Activated CD8-positive, alpha-beta memory T cell treated with anti-CD3 and anti-CD28 coated beads, Interleukin-2, amount 50 U/mL, for 48 hours (primary cell): ENCODE measurements around the gene PCTP.

ENCODE experiments used
- DNase-seq: peaks from one replicate; pipeline ENCODE4 v3.0.0-alpha.2; 2020

Gene PCTP

DNA sequence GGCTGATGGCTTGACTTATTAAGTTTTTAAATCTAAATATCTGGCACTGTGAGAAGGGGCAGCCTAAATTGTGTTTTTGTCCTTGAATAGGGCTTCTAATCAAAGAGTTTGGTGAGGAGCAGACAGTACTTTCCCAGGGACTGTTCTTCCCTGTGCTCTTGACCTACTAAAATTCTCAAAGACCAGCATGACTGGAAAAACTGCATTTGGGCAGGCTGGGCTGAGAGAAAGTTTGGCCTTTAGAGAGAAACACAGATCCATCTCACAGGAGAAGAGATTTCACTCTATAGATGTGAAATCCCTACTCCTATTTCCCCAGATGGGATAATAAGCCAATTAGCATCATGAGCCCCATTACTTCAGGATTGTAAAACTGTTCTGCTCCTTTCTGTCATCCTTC, 7.3 kb downstream of the PCTP start:
- DNase-seq = no peak

- DNase-seq = no peak
Measured at GRCh38 chr17:55760643-55761355, 9.9 kb downstream of the PCTP start.

DNA sequence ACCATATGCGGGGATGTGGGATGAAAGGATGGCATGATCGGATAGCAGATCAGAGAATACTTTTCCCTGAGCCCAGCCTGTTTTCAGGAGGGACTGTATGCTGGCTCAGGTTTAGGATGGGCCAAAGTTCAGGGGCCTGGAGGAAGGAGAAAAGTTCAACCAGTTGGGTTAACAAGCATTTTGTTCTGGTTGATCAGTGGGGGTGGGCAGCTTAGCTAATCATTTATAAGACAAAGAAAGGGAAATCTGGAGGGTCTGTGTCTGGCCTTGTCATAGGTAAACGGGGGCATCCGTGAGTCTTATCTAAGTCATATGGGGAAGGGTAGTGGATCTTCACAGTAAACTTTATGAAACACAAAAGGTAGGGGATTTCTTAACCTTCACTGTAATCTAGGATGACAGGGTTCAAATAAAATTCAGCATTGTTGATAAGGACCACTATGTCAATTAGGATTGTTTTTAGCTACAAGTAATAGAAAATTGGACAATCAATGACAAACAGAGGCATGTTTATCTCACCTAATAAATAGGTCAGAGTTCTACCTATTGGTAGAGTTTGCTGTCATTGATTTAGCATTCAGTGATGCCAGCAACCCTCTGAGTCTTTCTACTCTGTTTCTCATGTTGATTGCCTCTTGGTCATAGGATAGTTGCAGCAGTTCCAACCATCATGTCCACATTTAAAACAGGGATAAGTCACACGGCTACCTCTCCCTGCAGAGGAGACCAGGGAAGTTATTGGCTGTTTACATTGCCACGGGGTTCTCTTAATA, 11.4 kb downstream of the PCTP start:
- DNase-seq = no peak

DNA sequence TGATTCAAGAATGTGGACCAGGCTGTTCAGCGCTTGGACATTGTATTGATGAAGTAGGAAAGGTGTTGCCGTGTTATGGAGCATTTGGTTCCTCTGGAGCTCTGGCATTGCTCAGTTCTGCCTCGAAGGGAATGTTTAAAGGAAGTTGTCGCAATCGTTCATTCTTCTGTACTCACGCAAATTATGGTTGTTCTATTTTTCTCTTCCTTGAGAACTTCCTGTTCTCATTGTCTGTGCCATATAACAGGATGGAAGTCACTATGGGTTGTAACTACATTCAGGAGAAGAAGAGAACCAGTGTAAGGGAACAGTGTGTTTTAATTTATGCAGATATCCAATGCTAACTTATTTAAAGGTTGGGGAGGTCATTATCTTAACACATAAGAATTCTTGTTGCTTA, 13.0 kb downstream of the PCTP start:
- no peak for DNase-seq

DNA sequence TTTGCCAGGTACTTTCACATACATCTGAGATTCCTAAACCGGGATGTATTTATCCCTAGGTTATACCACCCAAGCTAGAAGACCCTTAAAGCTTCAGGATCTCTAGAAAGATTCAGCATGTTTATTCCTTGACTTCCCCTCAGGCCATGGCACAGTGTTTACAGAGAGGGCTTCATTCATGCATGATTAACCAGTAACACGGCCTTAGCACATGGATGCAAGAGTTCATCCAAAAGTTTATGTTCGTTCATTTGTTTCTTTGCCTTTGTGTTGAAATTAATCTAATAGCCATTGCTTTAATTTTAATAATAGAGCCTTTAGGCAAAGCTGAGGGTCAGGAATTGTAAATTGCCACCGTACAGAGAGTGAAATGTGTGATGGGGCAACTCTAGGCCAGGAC, 13.8 kb downstream of the PCTP start:
- no peak for DNase-seq

- DNase-seq = no peak
Measured at GRCh38 chr17:55765472-55765871, 14.6 kb downstream of the PCTP start.

- no peak for DNase-seq
Measured at GRCh38 chr17:55768936-55769624, 18.2 kb downstream of the PCTP start.

DNA sequence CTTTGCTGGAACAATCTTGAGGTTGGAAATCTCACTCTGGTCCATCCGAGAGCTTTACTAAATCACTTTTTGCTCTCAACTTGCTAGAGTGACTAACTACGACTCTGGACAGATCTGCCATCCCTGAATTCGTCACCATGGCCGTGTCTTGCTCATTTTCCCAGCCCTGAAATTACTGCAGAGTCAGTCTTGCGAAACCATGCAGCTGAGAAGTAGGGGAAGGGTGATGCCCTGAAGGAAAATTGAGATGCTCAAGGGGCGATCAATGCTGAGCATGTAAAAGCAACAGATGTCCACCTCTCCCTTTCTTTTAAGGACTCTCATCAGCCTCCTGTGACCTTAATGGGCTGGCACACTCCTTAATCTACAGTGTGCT, 18.8 kb downstream of the PCTP start:
- no peak for DNase-seq

- DNase-seq = no peak
Measured at GRCh38 chr17:55770196-55770870, 19.5 kb downstream of the PCTP start.

GRCh38 chr17:55772086-55772485, 21.2 kb downstream of the PCTP start:
- no peak for DNase-seq

- no peak for DNase-seq
Measured at GRCh38 chr17:55773671-55774070, 22.8 kb downstream of the PCTP start.

DNA sequence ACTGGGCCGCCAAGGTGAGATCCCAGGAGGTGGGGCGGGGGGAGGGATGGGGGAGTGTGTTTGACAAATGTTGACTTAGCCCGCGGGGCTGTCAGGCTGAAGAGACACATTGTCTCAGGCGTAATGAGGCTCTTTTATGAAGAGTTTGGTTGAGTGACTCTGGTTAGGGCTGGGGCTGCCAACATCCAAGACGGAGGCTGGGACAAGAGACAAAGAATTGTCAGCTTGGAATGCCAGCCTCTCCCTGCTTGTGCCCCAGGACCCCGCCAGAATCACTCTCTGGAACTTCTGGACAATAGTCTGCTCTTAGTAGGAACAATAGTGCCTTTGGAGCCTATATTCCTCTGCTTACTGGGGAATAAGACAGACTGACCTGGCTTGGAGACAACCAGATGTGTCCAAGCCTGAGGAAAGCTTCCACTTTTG, 24.0 kb downstream of the PCTP start:
- DNase-seq = no peak

- no peak for DNase-seq
Measured at GRCh38 chr17:55776271-55776670, 25.4 kb downstream of the PCTP start.

DNA sequence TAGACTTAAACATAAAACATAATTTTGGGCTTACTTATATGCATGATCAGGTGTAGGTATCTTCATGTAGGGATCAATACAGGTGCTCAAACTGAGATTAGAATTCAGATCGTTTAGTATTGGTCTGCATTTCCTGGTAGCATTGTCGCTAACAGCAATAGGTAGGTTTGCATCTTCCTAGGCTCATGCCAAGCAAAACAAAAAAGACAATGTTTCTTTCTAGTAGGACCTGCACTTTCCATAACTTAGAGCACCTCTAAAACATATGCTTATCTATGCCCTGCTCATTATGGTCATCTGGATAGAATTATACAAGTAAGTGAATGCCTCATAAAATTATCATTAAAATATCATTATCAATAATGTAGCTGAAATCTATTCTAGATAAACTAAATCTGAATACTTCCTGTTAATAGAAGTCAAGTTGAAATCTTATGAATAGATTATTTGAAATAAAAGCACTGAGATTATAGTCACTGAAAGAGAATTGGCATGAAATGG, 26.7 kb downstream of the PCTP start:
- no peak for DNase-seq

DNA sequence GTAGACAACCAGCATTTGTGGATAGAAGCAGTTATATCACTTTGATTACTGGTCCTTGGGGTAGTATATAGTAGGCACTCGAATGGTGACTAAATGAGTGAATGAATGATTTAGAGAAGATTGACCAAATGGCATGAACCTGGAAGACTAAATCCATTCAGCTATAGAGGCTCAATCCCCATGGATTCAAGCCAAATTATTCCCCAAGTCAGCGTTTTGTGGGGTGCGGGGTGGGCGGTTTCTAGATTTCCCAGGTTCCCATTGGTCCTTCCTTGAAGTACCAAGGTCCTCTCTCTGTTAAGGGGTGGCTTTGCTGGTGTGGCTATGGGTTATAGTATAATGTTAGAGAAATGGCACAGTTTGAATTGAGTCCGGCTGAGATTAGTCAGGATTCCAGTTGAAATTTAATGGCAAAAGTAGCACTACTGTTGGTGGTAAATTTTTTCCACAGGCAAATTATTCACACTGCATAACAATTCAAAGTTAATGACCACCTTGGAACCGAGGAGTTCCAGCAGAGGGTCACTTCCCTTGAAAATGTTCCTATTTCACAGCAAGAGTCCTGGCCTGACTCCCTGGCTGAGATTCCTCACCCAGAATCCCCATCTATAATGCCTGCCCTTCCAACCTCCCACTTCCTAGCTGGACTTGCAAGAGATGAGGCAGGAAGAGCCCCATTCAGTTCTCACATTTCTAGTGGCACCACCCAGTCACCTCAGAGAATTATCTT, 27.7 kb downstream of the PCTP start:
- DNase-seq = no peak

DNA sequence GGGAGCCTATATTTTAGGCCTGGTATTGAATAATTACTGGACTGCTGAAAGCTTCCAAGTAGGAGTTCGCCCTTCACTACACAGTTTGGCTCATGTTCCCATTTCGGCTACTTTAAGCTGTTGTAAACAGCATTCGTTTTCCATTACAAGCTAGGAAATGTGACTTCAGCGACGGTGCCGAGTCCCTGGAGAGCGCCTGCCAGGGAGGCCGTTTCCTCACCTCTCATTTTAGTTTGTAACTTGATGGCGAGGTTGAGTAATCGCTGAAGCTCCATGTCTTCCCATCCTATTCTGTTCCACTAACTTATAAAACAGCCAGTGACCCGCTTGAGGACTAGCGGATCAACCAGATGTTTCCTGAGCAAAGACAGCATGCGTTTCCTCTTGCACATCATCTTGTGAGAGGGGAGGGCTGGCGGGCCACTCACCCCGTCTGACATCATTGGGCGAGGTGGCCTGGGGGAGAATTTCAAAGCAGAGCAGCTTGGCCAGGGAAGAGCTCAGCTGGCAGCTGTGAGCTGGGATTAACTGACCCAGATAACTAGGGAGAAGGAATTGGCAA, 32.9 kb downstream of the PCTP start:
- DNase-seq = no peak

GRCh38 chr17:55784666-55785065, 33.8 kb downstream of the PCTP start:
- no peak for DNase-seq

- no peak for DNase-seq
Measured at GRCh38 chr17:55785181-55785580, 34.3 kb downstream of the PCTP start.

GRCh38 chr17:55793272-55793671, 42.4 kb downstream of the PCTP start:
- no peak for DNase-seq

DNA sequence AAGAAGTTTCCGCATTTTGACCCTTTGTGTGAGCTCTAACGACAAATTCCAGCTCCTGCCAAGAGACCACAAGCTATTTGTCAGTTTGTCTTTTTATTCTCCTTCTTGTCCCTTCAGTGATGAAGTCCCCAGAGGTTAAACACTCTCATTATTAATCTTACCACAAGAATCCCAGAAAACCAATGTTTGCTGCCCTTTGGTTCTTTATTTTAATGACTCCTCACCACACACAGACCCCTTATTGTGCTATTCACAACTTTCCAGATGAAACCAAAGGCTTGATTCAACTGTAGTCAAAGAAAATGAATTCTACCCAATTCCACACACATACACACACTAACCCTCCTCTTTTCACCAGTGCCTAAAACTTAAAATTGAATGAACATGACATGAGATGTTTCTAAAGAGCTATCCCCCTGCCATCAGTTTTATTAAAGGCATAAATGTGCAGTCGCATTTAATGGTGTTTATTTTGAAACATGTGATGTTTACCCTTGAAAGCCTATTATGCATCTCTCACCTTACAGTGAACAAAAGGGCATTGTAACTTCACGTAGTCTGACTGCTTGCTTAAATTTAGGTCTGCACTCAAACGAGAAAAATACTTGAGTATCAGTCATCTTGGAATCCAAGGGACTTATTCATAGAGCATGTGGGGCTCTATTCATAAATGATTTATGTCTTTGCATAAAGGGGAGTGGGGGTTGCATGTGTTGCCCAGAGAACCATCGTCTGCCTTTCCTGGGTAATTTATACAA, 44.1 kb downstream of the PCTP start:
- DNase-seq = no peak

DNA sequence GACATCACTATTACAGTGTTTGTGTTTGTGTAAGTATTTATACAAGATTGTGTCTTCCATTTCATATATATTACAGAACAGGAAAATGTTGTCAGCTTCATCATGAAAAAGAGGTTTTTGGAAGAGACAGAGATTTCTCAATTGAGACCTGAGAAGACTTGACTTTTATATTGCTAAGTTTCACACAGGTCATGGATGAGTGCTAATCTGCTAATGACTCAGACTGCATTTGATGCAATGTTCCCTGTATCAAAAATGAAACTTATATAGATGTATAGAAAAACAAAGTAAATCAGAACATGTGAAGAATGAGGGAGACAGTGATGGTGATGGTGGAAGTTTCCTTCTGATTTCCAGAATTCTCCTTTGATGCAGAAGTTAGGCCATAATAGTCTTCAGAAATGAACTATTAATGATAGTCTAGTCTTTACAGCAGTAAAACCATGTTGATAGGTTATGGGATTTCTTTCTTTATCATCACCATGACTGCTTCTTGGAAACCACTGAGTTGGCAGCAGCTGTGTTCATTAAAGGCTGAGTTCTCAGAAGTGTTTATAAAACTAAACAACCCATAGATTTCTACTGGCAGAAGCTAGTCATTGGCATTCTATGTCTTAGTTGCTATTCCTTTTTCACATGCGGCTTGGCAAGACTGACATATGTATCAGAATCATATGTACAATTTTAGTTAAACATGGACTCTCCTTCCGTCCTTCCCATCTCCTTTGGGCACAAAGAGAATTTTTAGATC, 56.1 kb downstream of the PCTP start:
- no peak for DNase-seq
